Chondrocyte (in vitro differentiated cells): ENCODE results near the gene PRDM7. TPM values are rescaled to one million over a fixed set of nuclear protein-coding genes. Genes with fewer than 3 reads are reported as not detected.

ENCODE experiments used
- DNase-seq: peaks from one replicate; pipeline ENCODE4 v3.0.0; 2021; ENCODE audit warnings: mixed read lengths, low spot score
- H3K27ac Mint-ChIP-seq: one replicate; pipeline ENCODE4 v1.8.0; 2021; ENCODE audit warnings: mild to moderate bottlenecking, moderate library complexity, mixed read lengths; ENCODE audit not compliant: unreplicated experiment
- H3K27me3 Mint-ChIP-seq: 2 replicates; pipeline ENCODE4 v1.8.0; 2021; ENCODE audit warnings: low read depth, mixed read lengths
- H3K36me3 Mint-ChIP-seq: 2 replicates; pipeline ENCODE4 v1.8.0; 2021; ENCODE audit warnings: low read depth, mixed read lengths
- H3K4me1 Mint-ChIP-seq: 2 replicates; pipeline ENCODE4 v1.8.0; 2021; ENCODE audit warnings: low read depth, mild to moderate bottlenecking, mixed read lengths
- H3K4me3 Mint-ChIP-seq: one replicate; pipeline ENCODE4 v1.8.0; 2021; ENCODE audit warnings: mild to moderate bottlenecking, moderate library complexity, mixed read lengths; ENCODE audit not compliant: unreplicated experiment
- H3K9me3 Mint-ChIP-seq: 2 replicates; pipeline ENCODE4 v1.8.0; 2021; ENCODE audit warnings: low read depth, mixed read lengths
- total RNA-seq: library from RNA; stranded (reverse); gene quantifications from 3 replicates; pipeline ENCODE4 v1.2.1, GENCODE V29; 2021
- TF ChIP-seq, protein P1 (sequence below): fragments of 200-600 bp; sonication (generic); IDR thresholded peaks from 2 replicates; pipeline ENCODE4 v1.5.0; 2021; ENCODE audit warnings: antibody characterized with exemption, mild to moderate bottlenecking, moderate library complexity

PRDM7 gene
- total RNA-seq, 1 donor from 2014 or later = not detected

DNA sequence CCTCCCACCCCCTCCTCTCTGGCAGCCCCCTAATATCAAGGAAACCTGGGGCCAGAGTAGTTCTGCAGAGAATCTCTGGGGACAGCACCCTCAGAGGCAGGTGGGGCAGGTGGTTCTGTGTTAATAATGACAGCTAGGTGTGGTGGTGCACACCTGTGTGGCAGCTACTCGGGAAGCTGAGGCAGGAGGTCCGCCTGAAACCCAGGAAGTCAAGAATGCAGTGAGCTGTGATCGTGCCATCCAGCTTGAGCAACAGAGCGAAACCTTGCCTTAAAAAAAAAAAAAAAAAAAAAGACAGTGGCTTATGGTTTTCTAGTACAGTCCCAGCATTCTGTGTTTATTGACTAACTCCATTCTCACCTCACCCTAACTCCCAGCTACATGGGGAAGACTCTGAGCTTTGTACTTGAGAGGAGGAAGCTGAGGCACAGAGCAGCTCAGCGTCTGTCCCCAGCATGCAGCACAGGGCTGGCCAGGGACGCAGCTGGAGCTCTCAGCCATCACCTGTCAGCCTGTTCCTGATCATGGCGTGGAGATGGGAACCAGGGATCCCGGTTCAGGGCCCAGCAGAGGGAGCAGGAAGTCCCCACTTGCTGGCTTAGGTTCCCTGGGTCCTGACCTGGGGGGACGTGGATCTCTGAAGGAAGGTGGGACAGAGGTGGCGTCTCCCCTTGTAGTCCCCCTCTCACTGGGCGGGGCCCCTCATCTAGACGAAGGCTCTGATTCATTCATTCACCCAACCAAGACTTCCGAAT is 64.0 kb downstream of the PRDM7 start:
- Mint-ChIP-seq H3K9me3 (no peaks in the 10 kb centered on the region), H3K27me3 (no peaks in the 10 kb centered on the region), H3K4me3 (no peak overlapping the region), H3K36me3 (no peaks in the 10 kb centered on the region), H3K4me1 (no peaks in the 10 kb centered on the region), H3K27ac (peak overlapping the region; percentile 12)
- TF ChIP-seq, protein P1, sequence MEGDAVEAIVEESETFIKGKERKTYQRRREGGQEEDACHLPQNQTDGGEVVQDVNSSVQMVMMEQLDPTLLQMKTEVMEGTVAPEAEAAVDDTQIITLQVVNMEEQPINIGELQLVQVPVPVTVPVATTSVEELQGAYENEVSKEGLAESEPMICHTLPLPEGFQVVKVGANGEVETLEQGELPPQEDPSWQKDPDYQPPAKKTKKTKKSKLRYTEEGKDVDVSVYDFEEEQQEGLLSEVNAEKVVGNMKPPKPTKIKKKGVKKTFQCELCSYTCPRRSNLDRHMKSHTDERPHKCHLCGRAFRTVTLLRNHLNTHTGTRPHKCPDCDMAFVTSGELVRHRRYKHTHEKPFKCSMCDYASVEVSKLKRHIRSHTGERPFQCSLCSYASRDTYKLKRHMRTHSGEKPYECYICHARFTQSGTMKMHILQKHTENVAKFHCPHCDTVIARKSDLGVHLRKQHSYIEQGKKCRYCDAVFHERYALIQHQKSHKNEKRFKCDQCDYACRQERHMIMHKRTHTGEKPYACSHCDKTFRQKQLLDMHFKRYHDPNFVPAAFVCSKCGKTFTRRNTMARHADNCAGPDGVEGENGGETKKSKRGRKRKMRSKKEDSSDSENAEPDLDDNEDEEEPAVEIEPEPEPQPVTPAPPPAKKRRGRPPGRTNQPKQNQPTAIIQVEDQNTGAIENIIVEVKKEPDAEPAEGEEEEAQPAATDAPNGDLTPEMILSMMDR = no peak
- no peak for DNase-seq

DNA sequence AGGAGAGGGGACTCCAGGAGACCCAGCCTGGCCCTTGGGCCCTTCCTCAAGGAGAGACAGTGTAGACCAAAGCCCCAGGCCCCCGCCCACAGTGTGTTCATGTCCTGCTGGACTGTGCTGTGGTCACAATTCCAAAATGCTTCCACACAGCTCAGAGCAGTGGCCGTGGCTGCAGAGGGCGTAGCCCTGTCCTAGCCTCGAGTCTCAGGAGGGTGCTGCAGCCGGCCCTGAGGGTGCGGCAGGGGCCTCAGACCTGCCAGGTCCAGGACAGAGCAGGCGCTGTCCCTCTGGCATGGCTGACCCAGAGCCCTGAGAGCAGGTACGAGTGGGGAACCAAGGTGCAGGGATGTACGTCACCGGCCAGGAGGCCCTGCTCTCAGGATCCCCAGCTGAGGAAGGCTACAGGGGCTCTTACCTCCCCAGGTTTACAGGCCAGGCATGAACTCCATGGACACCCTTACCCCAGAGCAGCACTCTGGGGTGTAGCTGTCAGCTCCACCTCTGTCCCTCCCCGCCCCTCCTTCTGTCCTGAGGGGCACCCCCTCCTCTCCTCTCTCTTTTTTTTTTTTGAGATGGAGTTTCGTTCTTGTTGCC is 65.1 kb downstream of the PRDM7 start:
- TF ChIP-seq, protein P1 = no peak
- Mint-ChIP-seq H3K27me3 (no peaks in the 10 kb centered on the region), H3K4me1 (no peaks in the 10 kb centered on the region), H3K4me3 (no peak overlapping the region), H3K9me3 (no peaks in the 10 kb centered on the region), H3K27ac (no peak overlapping the region), H3K36me3 (no peaks in the 10 kb centered on the region)
- no peak for DNase-seq

DNA sequence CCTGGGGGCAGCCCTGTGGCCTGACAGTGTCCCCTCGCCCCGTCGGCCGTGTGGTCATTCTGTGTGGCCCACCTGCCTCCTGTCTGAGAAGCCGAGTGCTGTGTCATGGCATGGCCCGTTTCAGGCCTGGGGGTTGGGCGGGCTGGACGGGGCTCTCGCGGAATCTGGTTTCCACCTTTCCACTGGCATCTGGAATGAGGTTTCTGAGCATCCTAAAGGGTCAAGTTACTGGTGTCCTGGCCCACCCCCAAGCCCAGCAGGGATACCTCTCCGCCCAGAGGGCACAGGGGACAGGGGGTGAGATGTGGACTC is 65.7 kb downstream of the PRDM7 start:
- DNase-seq = no peak
- no peaks in the 10 kb centered on the region for H3K9me3 Mint-ChIP-seq
- no peaks in the 10 kb centered on the region for H3K27me3 Mint-ChIP-seq
- H3K4me1 Mint-ChIP-seq = no peaks in the 10 kb centered on the region
- no peaks in the 10 kb centered on the region for H3K36me3 Mint-ChIP-seq
- H3K4me3 Mint-ChIP-seq = no peak overlapping the region
- no peak overlapping the region for H3K27ac Mint-ChIP-seq
- TF ChIP-seq, protein P1 = no peak

DNA sequence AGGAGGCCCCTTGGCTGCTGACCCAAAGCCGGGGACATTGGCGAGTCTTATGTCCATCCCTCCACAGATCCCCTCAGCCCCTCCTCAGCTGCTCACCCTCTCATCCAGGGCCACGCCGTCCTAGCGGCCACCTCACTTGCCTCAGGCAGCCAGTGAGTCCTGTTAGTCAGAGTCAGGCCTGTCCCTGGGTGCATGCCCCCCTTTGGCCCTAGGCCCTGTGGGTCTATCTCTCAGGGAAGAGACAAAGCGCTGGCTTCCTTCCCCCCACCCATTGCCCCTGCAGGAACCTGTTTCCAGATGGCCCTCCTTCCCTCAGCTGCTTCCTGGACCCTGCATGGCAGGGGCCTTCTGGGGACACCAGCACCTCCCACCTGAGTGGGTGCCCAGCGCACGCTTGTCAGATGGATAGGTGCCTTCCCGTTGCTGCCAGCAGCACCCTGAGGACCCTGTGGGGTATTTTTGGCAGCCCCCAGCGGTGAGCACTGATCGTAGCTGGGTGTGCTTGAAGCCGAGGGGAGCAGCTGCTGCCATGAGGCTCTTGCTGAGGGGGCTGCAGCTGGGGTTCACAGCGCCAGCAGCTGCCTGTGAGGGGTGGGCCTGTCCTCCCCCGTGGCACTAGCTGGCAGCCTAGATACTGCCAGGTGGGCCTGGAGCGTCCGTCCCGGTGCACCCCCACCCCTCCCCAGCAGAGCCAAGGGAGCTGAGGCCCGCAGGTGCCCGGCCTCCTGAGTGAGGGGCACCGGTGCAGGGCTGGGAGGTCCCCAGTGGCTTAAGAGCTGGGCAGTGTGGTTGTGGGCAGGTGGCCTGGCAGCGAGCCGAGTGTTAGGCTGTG is 66.2 kb downstream of the PRDM7 start:
- TF ChIP-seq, protein P1 = no peak
- Mint-ChIP-seq H3K4me3 (no peak overlapping the region), H3K9me3 (no peaks in the 10 kb centered on the region), H3K27ac (no peak overlapping the region), H3K27me3 (no peaks in the 10 kb centered on the region), H3K4me1 (no peaks in the 10 kb centered on the region), H3K36me3 (no peaks in the 10 kb centered on the region)
- no peak for DNase-seq

DNA sequence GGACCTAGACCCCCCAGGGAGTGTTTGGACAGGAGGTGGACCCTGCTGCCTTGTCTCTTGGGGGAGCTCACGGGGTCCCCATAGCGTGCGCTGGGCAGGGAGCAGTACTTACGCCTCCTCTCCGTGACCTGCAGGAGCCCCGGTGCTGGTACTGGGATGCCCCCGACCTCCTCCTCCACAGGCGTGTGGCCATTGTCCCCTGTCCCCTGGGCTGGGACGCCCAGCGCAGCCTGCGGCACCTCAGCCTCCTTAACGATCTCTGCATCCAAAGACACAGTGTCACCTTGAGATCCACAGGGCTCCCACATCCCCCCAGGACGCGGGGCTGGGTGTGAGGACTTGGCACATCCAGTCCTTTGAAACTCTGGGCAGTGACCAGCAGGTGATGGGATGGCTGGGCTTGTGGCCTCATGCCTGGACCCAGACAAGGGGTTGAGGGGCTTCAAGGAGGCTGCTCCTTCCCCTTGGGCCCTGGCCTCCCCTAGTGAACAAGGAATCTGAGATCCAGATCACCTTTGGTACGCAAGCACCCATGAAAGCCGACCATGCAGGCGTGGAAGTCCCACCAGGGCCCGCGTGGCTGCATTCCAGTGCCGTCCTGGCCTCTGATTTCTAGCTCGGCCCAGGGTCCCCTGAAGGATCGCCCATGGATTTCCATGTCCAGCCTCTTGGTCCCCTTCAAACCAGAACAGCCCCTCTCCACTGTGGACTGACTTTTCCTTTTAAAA is 67.8 kb downstream of the PRDM7 start:
- Mint-ChIP-seq H3K27me3 (no peaks in the 10 kb centered on the region), H3K27ac (no peak overlapping the region)
- DNase-seq = no peak

More for the DNA sequence above, 67.8 kb downstream of the PRDM7 start:
- Mint-ChIP-seq H3K4me1 (no peaks in the 10 kb centered on the region), H3K9me3 (no peaks in the 10 kb centered on the region), H3K4me3 (no peak overlapping the region), H3K36me3 (no peaks in the 10 kb centered on the region)
- TF ChIP-seq, protein P1 = no peak
